HS-5 (cell line): ENCODE measurements around the gene CEMIP2.
A peak's percentile ranks its signal among the peaks of the same experiment; 100 is the strongest.
"Not testable (repeated sequence)": the region's sequence is repeated elsewhere in the genome, so short reads cannot be mapped to it uniquely, and the experiment has no call there.

ENCODE experiments used
- DNase-seq: peaks from one replicate; pipeline ENCODE4 v3.0.0-alpha.2; 2012; ENCODE audit warnings: low read depth

CEMIP2 gene, protein sequence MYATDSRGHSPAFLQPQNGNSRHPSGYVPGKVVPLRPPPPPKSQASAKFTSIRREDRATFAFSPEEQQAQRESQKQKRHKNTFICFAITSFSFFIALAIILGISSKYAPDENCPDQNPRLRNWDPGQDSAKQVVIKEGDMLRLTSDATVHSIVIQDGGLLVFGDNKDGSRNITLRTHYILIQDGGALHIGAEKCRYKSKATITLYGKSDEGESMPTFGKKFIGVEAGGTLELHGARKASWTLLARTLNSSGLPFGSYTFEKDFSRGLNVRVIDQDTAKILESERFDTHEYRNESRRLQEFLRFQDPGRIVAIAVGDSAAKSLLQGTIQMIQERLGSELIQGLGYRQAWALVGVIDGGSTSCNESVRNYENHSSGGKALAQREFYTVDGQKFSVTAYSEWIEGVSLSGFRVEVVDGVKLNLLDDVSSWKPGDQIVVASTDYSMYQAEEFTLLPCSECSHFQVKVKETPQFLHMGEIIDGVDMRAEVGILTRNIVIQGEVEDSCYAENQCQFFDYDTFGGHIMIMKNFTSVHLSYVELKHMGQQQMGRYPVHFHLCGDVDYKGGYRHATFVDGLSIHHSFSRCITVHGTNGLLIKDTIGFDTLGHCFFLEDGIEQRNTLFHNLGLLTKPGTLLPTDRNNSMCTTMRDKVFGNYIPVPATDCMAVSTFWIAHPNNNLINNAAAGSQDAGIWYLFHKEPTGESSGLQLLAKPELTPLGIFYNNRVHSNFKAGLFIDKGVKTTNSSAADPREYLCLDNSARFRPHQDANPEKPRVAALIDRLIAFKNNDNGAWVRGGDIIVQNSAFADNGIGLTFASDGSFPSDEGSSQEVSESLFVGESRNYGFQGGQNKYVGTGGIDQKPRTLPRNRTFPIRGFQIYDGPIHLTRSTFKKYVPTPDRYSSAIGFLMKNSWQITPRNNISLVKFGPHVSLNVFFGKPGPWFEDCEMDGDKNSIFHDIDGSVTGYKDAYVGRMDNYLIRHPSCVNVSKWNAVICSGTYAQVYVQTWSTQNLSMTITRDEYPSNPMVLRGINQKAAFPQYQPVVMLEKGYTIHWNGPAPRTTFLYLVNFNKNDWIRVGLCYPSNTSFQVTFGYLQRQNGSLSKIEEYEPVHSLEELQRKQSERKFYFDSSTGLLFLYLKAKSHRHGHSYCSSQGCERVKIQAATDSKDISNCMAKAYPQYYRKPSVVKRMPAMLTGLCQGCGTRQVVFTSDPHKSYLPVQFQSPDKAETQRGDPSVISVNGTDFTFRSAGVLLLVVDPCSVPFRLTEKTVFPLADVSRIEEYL (N-terminal part only)

GRCh38 chr9:71768388-71769174 lies at the start of gene CEMIP2:
TSS of gene CEMIP2 (minus strand) at chr9:71768513. CDS start at chr9:71750373, 18,140 bp downstream.
- peak; percentile 62 for DNase-seq

GRCh38 chr9:71816916-71817451 lies 48.7 kb upstream of the CEMIP2 start:
- no peak for DNase-seq

DNA sequence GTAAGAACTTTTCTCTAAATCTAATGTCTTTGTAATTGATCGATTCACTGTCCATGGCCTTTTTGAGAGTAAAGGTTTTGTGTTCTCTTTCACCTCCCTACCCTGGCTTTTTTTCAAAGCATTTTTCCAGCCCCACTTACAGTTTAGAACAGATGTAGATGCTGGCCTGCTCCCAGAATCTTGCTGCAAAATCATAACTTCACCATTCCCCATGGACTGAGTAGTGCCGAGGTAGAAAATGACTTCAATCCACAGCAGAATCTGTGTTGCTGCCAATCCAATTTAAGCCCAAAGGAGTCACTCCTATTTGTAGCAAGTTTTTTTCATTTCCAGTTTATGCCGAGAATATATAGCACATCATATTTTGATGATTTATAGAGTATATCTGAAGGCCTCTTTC lies 46.5 kb upstream of the CEMIP2 start:
- no peak for DNase-seq

DNA sequence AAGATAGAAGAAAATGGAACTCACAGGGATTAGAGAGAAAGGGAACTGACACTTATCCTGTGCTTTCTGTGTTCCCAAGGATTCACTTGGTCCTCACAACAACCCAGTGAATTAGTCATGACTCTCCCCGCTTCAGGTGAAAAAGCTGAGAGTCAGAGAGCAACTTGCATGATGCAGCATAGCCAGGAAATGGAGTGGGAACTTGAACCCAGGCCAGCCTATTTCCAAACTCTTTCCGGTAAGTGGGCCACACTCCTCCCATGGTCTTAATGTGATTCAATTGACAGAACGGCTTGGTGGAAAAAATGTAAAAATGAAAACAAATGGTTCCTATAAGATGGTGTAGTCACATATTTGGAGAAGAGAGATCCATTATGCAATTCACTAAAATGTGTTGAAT lies 45.9 kb upstream of the CEMIP2 start:
- no peak for DNase-seq

GRCh38 chr9:71812385-71812784 lies 44.1 kb upstream of the CEMIP2 start:
- DNase-seq = no peak

DNA sequence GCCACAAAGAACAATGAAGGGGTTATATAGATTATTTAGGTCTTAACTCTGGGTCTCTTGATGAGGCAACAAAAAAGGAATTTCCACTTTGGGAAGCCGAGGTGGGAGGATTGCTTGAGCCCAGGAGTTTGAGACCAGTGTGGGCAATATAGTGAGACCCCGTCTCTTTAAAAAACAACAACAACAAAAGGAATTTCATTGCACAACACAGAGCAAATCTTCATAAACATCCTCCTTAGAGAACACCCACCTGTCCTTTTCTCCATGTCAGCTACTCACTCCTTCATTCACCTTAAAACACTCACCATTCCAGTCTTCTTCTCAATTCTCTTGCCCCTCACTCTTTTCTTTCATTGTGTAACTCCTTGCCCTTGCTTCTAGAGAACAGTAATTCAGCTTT lies 39.8 kb upstream of the CEMIP2 start:
- no peak for DNase-seq

DNA sequence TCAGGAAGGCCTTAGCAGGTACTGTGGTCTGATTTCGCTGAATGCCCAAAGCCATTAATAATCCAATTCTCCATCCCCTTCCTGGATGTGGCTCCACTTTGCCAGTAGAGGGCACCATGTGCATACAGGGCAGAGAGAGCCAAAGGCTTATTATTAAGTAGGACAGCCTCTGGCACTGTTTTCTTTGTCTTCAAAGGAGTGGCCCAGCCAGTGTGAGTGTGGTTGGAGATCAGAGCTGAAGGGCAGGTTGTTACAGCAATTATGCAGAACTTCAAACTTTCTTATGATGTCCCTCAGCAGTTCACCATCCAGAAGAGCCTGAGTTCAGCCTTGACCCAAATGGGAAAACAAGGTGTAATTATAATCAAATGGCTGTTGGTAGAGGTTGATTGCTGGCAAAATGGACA lies 38.6 kb upstream of the CEMIP2 start:
- no peak for DNase-seq

- not testable (repeated sequence) for DNase-seq
Measured at GRCh38 chr9:71805096-71805495, 36.8 kb upstream of the CEMIP2 start.

GRCh38 chr9:71801826-71802225 lies 33.5 kb upstream of the CEMIP2 start:
- DNase-seq = no peak

- no peak for DNase-seq
Measured at GRCh38 chr9:71797266-71797665, 29.0 kb upstream of the CEMIP2 start.

- DNase-seq = no peak
Measured at GRCh38 chr9:71796100-71796767, 27.9 kb upstream of the CEMIP2 start.

- DNase-seq = no peak
Measured at GRCh38 chr9:71795097-71795813, 26.9 kb upstream of the CEMIP2 start.

DNA sequence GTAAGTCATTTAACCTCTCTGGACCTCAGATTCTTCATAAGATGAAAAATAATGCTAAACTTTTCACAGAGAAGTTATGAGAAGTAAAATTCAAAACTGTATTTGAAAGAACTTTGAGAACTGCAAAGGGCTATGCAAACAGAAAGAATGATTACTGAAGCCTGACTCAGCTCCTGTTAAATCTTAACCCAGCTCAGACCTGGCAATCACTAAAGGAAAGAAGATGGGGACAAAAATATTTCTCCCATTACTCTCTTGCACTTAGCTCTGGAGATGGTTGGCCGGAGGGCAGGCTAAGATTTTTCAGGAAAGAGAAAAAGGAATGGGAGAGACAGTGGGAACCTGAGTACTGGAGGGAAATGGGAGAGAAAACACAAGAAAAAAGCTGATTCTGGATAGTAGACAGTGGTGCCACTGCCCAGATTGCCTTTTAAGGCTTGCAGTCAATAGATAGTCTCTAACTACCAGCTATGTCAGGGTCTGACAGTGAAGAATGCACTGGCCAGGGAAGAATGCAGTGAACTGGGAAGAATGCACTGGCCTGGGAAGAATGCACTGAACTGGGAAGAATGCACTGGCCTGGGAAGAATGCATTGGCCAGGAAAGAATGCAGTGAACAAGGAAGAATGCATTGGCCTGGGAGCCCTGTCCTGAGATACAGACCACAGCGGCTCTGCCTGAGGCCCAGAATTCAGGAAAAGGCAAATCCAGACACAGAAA lies 25.2 kb upstream of the CEMIP2 start:
- no peak for DNase-seq

DNA sequence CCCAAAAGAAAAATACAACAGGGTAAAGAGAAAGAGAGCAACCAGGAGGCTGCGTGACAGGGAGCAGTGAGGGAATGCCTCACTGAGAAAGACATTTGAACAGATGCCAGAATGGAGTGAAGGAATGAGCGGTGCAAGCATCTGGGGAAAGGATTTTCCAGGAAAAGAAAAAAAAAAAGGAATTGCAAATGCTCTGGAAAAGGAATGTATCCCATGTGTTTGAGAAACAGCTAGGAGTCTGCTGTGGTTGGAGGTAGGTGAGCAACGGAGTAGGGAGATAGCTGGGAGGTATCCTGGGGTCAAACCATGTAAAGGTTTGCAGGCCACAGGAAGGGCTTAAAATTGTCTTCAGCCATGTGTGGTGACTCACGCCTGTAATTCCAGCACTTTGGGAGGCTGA lies 23.6 kb upstream of the CEMIP2 start:
- DNase-seq = no peak

- no peak for DNase-seq
Measured at GRCh38 chr9:71790296-71790695, 22.0 kb upstream of the CEMIP2 start.

GRCh38 chr9:71783120-71783523 lies 14.8 kb upstream of the CEMIP2 start:
- no peak for DNase-seq

GRCh38 chr9:71781391-71781790 lies 13.1 kb upstream of the CEMIP2 start:
- DNase-seq = no peak

DNA sequence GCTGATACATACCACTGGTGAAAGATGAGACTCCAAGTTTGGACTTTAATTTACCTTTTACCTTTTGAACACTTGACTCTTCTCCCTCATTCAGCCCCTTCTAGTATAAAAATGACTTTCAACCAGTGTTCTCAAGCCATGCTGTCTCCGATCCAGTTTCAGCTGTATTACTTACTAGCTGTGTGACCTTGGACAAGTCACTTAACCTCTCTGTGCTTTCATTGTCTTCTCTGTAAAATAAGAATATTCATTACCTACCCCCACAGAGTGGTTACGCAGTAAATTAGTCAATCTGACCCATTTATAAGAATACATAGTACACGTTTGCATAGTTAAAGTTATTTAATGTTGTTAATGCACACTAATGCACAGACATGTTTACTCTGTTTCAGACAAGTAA lies 12.6 kb upstream of the CEMIP2 start:
- no peak for DNase-seq

DNA sequence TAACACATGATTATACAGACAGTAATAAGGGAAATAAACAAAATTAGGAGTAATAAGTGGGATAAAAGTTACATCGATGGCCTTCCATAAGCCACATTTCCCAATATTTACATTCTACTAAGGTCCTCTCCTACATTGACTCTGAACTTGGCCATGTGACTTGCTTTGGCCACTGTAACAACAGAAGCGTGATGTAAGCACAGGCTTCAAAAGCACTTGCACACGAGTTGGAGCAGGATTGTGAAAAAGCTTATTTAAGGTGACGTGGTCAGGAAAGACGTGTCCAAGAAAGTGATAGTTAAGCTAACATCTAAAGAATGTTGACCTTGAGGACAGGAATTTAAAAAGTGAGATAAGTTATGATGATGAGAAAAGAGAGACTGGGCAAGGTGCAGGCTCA lies 9.8 kb upstream of the CEMIP2 start:
- DNase-seq = no peak
